ENCODE measurements around the gene RASAL2. TPM values are rescaled to one million over a fixed set of nuclear protein-coding genes. Genes with fewer than 3 reads are reported as not detected.

Gene RASAL2
- total RNA-seq, 4 donors from 2014 or later = 26.0 to 51.4 (median 31.0) TPM

DNA sequence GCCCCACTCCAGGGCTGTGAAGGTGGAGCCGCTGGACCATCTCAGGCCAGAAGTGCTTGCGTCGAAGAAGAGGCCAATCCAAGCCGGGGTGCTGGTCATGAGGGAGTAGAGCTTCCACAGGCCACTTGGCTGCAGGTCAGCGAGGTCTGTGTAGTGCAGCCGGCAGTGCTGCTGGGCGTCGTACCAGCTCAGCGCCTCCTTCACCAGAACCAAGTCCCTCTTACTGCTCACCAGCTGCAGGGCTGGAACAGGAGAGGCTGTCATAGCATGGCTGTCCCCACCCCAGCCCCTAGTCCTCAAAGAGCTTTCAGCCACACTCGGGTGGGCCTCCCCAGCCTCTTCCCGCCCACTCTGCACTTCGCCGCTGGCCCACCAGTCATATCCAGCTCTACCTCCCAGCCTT is 400.7 kb downstream of the RASAL2 start:
- intact Hi-C loops (cut with DNase I; ENCODE audit: low total_unique reads) = no loop called here
- WGBS, 2 donors = 91 to 96% methylated on average over 13 of the region's 13 CpGs
- DNase-seq (ENCODE audit: low spot score in 2 of 2) = peak in 1 of 2 donors; percentile 83
- H3K4me3 ChIP-seq (ENCODE audit: low read depth, poor library complexity, severe bottlenecking) = no peak overlapping the region
- no peak for TF ChIP-seq POLR2A (IDR thresholded peaks at IDR 0.05)
- TF ChIP-seq, protein P1, sequence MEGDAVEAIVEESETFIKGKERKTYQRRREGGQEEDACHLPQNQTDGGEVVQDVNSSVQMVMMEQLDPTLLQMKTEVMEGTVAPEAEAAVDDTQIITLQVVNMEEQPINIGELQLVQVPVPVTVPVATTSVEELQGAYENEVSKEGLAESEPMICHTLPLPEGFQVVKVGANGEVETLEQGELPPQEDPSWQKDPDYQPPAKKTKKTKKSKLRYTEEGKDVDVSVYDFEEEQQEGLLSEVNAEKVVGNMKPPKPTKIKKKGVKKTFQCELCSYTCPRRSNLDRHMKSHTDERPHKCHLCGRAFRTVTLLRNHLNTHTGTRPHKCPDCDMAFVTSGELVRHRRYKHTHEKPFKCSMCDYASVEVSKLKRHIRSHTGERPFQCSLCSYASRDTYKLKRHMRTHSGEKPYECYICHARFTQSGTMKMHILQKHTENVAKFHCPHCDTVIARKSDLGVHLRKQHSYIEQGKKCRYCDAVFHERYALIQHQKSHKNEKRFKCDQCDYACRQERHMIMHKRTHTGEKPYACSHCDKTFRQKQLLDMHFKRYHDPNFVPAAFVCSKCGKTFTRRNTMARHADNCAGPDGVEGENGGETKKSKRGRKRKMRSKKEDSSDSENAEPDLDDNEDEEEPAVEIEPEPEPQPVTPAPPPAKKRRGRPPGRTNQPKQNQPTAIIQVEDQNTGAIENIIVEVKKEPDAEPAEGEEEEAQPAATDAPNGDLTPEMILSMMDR (IDR thresholded peaks at IDR 0.05) = no peak

DNA sequence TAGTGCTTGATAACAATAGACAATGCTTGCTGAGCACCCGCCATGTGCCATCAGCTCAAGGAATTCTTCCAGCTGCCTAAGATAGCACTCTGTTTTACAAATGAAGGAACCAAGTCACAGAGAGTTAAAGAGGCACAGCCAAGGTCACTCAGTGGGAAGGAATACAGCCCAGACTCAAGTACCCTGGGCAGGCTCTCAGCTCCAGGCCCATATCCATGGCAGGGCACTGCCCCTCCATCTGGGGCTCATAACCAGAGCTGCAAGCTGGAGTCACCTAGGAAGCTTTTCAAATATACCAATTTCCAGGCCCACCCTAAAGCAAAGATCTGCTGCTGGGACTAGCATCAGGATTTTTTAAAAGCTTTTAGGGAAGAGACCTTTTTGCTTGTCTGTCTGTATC is 401.3 kb downstream of the RASAL2 start:
- H3K4me3 ChIP-seq (ENCODE audit: low read depth, poor library complexity, severe bottlenecking) = no peak overlapping the region
- no peak for TF ChIP-seq POLR2A (IDR thresholded peaks at IDR 0.05)
- TF ChIP-seq, protein P1 (IDR thresholded peaks at IDR 0.05) = no peak
- intact Hi-C loops (cut with DNase I; ENCODE audit: low total_unique reads) = no loop called here
- WGBS, 2 donors = 95 to 97% methylated on average over 1 of the region's 1 CpG
- no peak for DNase-seq (ENCODE audit: low spot score in 2 of 2)

DNA sequence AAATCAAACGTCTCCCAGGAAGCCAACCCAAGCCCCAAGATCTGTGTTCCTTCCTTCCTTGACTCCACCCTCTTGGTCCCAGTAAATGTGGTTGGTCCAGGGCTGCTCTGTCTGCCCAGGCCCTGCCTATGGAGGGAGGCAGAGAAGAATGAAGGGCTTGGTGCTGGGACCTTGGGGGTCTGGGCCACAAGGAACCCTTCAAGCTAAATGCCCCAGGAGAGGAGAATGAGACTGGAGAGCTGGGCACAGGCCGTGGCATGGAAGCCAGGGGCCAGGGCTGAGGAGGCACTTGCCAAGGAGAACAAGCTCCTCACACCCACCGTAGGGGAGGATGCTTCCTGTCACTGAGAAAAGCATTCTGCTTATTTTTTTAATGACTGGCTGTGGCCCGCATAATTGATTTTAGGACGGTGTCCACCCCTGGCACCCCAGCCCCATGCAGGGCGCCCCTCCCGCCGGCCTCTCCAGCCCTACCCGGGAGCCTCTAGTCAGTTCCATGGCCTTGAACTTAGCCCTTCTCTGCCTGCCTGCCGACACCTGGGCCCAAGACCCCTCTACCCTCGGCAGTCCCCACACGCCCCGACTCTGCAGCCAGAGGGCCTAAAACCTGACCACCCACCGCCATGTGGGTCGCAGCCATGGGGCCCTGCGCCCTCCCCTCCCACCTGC is 402.0 kb downstream of the RASAL2 start:
- no peak overlapping the region for H3K4me3 ChIP-seq (ENCODE audit: low read depth, poor library complexity, severe bottlenecking)
- 84 to 86% methylated on average over 16 of the region's 16 CpGs for WGBS, 2 donors
- intact Hi-C loops (cut with DNase I; ENCODE audit: low total_unique reads) = no loop called here
- no peak for TF ChIP-seq POLR2A (IDR thresholded peaks at IDR 0.05)
- TF ChIP-seq, protein P1 (IDR thresholded peaks at IDR 0.05) = no peak
- DNase-seq (ENCODE audit: low spot score in 2 of 2) = peak in 1 of 2 donors; percentile 76

DNA sequence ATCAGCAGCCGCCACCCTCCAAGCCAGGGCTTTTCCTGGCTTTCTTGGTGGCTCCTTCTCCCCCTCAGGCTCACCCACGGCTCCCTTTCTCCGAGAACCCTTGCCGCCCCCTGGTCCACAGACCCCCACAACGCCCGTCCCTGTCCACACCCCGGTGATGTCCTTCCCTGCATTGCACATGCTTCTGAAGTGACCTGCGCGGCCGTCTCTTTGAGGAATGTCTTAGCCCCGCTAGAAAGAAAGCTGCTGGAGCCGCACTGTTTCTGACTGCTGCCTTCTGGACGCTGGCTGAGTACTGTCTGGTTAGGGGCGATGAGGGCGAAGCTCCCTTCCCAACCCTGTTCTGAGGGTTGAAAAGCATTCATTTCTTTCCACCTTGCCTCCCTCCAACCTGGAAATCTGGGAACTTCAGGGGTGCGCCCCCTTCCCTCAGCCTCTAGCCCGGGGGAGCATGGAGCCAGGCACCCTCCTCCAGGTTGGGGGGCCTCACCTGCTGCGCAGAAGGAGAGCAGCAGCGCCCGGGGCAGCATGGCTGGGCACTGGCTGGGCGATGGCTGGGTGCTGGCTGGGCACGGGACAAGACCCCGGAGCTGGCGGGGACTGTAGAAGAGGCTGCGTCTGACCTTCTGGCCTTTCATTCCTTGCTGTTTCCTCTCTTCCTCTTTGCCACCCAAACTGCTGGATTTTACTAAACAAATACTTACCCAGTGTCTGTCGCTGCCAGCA is 402.7 kb downstream of the RASAL2 start, which contains the start of gene CLEC20A:
Gene CLEC20A, minus strand, starts transcription at position 555 of the 726 bp plus-strand sequence. Its CDS starts 25 bp downstream, at position 530.
- intact Hi-C loops (cut with DNase I; ENCODE audit: low total_unique reads) = no loop called here
- TF ChIP-seq, protein P1 (IDR thresholded peaks at IDR 0.05) = no peak
- TF ChIP-seq POLR2A (IDR thresholded peaks at IDR 0.05) = no peak
- peak in 1 of 2 donors; percentile 75 for DNase-seq (ENCODE audit: low spot score in 2 of 2)
- WGBS, 2 donors = 93 to 95% methylated on average over 26 of the region's 26 CpGs
- H3K4me3 ChIP-seq (ENCODE audit: low read depth, poor library complexity, severe bottlenecking) = no peak within 1 kb of the TSS

DNA sequence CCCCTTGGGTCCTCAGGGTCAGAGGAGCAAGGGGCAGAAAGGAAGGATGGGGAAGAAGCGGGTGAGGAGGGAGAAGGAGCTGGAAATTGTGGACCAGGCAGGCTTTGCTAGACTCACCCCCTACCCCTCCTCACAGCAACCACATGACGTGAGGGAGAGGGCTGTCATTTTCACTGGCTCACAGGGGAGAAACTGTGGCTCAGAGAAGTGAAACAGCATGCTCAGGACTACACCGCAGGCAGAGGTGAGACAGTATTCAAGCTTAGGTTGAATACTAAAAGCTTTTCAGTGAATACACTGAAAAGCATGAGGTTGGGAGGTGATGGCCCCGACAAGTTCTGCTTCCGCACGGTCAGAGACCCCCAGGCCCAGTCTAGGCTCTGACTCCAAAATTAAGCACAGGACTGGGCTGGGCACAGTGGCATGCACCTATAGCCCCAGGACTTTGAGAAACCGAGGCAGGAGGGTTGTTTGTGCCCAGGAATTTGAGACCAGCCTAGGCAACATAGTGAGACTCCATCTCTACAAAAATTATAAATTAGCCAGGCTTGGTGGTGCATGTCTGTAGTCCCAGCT is 404.1 kb downstream of the RASAL2 start:
- no peak for DNase-seq (ENCODE audit: low spot score in 2 of 2)
- 91 to 92% methylated on average over 7 of the region's 7 CpGs for WGBS, 2 donors
- no peak overlapping the region for H3K4me3 ChIP-seq (ENCODE audit: low read depth, poor library complexity, severe bottlenecking)
- TF ChIP-seq POLR2A (IDR thresholded peaks at IDR 0.05) = no peak
- TF ChIP-seq, protein P1 (IDR thresholded peaks at IDR 0.05) = no peak
- intact Hi-C loops (cut with DNase I; ENCODE audit: low total_unique reads) = no loop called here
